BLaER1 treated with 17β-estradiol and CSF1 and Interleukin-3, amounts not matched to agents 10 nM and 100 nM (cell line): ENCODE data around the gene C1orf74.

ENCODE experiments used
- H3K27ac ChIP-seq, 11 experiments: shearing (Covaris generic); formaldehyde crosslinking; 2 replicates each; pipeline ENCODE4 v1.8.1; 2022
- H3K27me3 ChIP-seq, 11 experiments: shearing (Covaris generic); formaldehyde crosslinking; 2 replicates each; pipeline ENCODE4 v1.8.1; 2022
- H3K36me3 ChIP-seq, 11 experiments: shearing (Covaris generic); formaldehyde crosslinking; 2 replicates each; pipeline ENCODE4 v1.8.1; 2022
- H3K4me1 ChIP-seq, 10 experiments: shearing (Covaris generic); formaldehyde crosslinking; 2 replicates each; pipeline ENCODE4 v1.8.1; 2022
- H3K4me2 ChIP-seq, 11 experiments: shearing (Covaris generic); formaldehyde crosslinking; 2 replicates each; pipeline ENCODE4 v1.8.1; 2022
- H3K4me3 ChIP-seq, 10 experiments: shearing (Covaris generic); formaldehyde crosslinking; 2 replicates each; pipeline ENCODE4 v1.8.1; 2022
- H3K9ac ChIP-seq, 11 experiments: shearing (Covaris generic); formaldehyde crosslinking; 2 replicates each; pipeline ENCODE4 v1.8.1; 2022
- H3K9me3 ChIP-seq, 11 experiments: shearing (Covaris generic); formaldehyde crosslinking; replicated peaks in 1 of 11; 2 replicates each; pipeline ENCODE4 v1.8.1; 2022
- H4K20me1 ChIP-seq, 11 experiments: shearing (Covaris generic); formaldehyde crosslinking; 2 replicates each; pipeline ENCODE4 v1.8.1; 2022
- Cebpa-rat ChIP-seq, 11 experiments: shearing (Covaris generic); IDR thresholded peaks; 2 replicates each; pipeline ENCODE4 v1.8.1; 2022

The C1orf74 gene

DNA sequence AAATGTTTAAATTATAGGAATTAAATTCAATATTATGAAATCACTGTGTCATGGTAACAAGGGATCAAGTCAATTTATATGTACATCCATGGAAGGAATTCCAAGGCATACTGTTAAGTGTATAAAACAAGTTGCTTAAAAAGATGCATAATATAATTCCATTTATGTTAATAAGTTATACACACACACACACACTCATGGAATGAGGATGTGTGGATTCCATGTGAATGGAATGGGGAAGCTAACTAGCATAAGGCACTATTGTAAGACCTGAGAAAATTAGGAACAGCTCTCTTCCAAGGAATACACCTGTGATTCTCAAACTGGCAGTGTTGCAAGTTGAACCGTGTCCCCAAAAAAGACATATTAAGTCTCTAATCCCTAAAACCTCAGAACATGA, 46.1 kb downstream of the C1orf74 start:
- no peak overlapping the region for H3K4me3 ChIP-seq
- no peak overlapping the region for H3K27ac ChIP-seq
- no peaks in the 10 kb centered on the region; a peak in 1 of 22 replicates for H3K36me3 ChIP-seq
- peak overlapping the region in 1 of 11 experiments; percentile 42; a peak in 2 of 22 replicates for H3K4me2 ChIP-seq
- no peaks in the 10 kb centered on the region for H4K20me1 ChIP-seq
- peaks cover 7 to 81% (median 16%) of the 10 kb centered on the region in 10 experiments; a peak in 18 of 20 replicates for H3K4me1 ChIP-seq
- H3K9me3 ChIP-seq = no peaks in the 10 kb centered on the region
- no peaks in the 10 kb centered on the region for H3K27me3 ChIP-seq
- H3K9ac ChIP-seq = no peak overlapping the region
- TF ChIP-seq Cebpa-rat (IDR thresholded peaks at IDR 0.05) = no peak

DNA sequence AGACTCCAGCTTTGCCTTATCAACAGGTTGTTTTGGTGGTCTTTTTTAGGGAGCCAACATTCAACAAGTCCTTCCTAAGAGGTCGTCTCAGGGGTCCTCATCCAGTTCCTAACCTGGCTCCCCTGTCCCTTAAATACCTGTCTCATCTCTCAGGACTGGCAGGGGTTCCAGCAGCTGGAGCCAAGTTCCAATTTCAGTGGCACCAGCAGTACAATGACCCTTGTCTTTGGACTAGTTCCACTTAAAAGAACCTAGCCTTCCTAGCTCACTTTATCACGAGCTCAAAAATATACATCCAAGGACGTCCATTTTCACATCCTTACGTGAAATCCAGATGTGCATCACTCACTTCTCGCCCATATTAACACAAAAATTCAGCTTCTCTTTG, 47.2 kb downstream of the C1orf74 start:
- peak overlapping the region in 3 of 11 experiments; percentile 81 to 92 (median 84); a peak in 5 of 22 replicates for H3K4me2 ChIP-seq
- H4K20me1 ChIP-seq = no peaks in the 10 kb centered on the region
- no peak for TF ChIP-seq Cebpa-rat (IDR thresholded peaks at IDR 0.05)
- no peaks in the 10 kb centered on the region for H3K9me3 ChIP-seq
- H3K36me3 ChIP-seq = no peaks in the 10 kb centered on the region; a peak in 1 of 22 replicates
- no peak overlapping the region for H3K4me3 ChIP-seq
- H3K4me1 ChIP-seq = peaks cover 5 to 81% (median 17%) of the 10 kb centered on the region in 10 experiments; a peak in 17 of 20 replicates
- H3K27ac ChIP-seq = peak overlapping the region in 2 of 11 experiments; percentile 10 to 47; a peak in 1 of 22 replicates
- no peak overlapping the region for H3K9ac ChIP-seq
- H3K27me3 ChIP-seq = no peaks in the 10 kb centered on the region

GRCh38 chr1:209736490-209737117, 47.8 kb downstream of the C1orf74 start:
- H3K4me3 ChIP-seq = no peak overlapping the region

DNA sequence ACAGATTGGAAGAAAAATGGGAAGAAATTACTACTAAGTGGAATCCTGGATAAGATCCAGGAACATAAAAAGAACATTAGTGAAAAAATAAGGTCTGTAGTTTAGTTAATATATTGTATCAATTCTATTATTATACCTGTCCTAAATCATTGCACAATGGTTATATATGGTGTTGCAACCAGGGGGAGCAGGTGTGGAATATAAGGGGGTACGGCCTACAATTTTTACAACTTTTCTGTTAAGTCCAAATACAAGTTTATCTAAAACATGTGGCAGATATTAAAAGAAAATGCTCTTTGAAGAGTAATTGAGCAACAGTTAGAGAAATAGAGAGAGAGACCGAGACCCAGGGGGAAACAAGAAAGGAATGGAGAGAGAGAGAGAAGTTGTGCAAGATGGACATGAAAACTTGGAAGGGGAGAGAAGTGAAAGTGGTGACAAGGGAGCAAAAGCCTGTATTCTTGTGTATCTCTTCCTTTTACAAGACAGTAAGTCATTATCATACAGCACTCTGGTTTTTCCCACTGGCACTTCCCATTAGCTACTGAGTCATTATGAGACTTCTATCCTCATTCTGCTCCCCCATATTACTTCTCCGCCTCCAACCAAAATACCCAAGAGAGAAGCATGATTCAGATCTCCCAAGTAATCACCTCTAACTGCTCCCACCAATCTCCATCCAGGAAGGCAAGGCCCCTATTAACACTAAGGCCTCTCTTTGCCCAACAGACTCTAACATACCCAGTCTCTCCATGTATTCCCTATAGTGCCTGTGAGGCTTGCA, 50.8 kb downstream of the C1orf74 start:
- Histone ChIP-seq H3K4me2 (peak overlapping the region in 8 of 11 experiments; percentile 20 to 92 (median 58); a peak in 17 of 22 replicates), H3K4me1 (peaks cover 5 to 82% (median 17%) of the 10 kb centered on the region in 10 experiments; a peak in 17 of 20 replicates)

More at GRCh38 chr1:209736490-209737117, 47.8 kb downstream of the C1orf74 start:
- H3K9ac ChIP-seq = peak overlapping the region in 1 of 11 experiments; percentile 7; a peak in 1 of 22 replicates
- H3K9me3 ChIP-seq = no peaks in the 10 kb centered on the region
- peaks cover 5 to 79% (median 17%) of the 10 kb centered on the region in 10 experiments; a peak in 17 of 20 replicates for H3K4me1 ChIP-seq
- no peaks in the 10 kb centered on the region for H4K20me1 ChIP-seq
- no peaks in the 10 kb centered on the region; a peak in 1 of 22 replicates for H3K36me3 ChIP-seq
- H3K4me2 ChIP-seq = peak overlapping the region in 3 of 11 experiments; percentile 81 to 92 (median 84); a peak in 6 of 22 replicates
- no peak for TF ChIP-seq Cebpa-rat (IDR thresholded peaks at IDR 0.05)
- H3K27me3 ChIP-seq = no peaks in the 10 kb centered on the region
- peak overlapping the region in 2 of 11 experiments; percentile 10 to 47; a peak in 1 of 22 replicates for H3K27ac ChIP-seq

DNA sequence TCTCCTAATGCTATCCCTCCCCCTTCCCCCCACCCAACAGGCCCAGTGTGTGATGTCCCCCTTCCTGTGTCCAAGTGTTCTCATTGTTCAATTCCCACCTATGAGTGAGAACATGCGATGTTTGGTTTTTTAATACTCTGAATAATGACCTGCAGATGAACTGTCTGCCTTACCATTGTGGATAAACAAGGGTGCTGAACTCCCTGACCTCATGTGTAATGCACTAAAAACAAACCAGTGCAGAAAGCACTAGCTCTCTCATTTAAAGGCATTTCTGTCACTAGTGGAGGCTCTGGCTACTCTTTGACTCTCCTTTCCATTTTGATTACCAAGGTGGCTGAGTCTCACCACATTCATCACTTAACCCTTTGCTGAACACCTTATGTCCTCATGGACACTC, 51.6 kb downstream of the C1orf74 start:
- Histone ChIP-seq H3K4me2 (peak overlapping the region in 6 of 11 experiments; percentile 31 to 92 (median 71); a peak in 10 of 22 replicates), H3K27ac (peak overlapping the region in 3 of 11 experiments; percentile 13 to 66 (median 60); a peak in 5 of 22 replicates), H3K4me1 (peaks cover 5 to 76% (median 17%) of the 10 kb centered on the region in 10 experiments; a peak in 17 of 20 replicates), H3K9ac (no peak overlapping the region), H3K36me3 (no peaks in the 10 kb centered on the region; a peak in 1 of 22 replicates), H3K4me3 (no peak overlapping the region), H3K9me3 (peaks cover 0 to 13% (median 0%) of the 10 kb centered on the region in 11 experiments; a peak in 4 of 22 replicates), H4K20me1 (no peaks in the 10 kb centered on the region), H3K27me3 (0 out of 22 replicates have a peak, but pooled peaks cover 0 to 1% (median 0%) of the 10 kb centered on the region in 11 experiments)
- no peak for TF ChIP-seq Cebpa-rat (IDR thresholded peaks at IDR 0.05)

More for the DNA sequence above, 50.8 kb downstream of the C1orf74 start:
- Histone ChIP-seq H3K4me3 (no peak overlapping the region), H3K9ac (no peak overlapping the region), H3K36me3 (no peaks in the 10 kb centered on the region; a peak in 1 of 22 replicates), H3K27ac (peak overlapping the region in 5 of 11 experiments; percentile 13 to 66 (median 45); a peak in 8 of 22 replicates), H4K20me1 (no peaks in the 10 kb centered on the region), H3K9me3 (peaks cover 0 to 13% (median 0%) of the 10 kb centered on the region in 11 experiments; a peak in 4 of 22 replicates), H3K27me3 (no peaks in the 10 kb centered on the region)
- peak in 7 of 11 experiments; percentile 24 to 85 (median 63); a peak in 9 of 22 replicates for TF ChIP-seq Cebpa-rat (IDR thresholded peaks at IDR 0.05)

DNA sequence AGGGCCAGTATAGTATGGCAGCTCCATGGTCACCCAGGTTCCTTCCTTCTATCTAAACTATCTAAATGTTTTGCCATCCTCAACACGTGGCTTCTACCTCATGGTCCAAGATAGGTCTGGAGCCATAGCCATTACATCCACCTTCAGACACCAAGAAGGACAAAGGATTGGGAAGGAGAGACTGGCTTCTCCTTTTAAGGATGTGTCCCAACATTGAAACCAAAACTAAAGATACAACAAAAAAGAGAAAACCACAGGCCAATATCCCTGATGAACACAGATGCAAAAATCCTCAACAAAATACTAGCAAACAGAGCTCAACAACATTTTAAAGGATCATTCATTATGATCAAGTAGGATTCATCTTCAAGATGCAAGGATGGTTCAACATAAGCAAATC, 54.9 kb downstream of the C1orf74 start:
- 0 out of 22 replicates have a peak, but pooled peaks cover 0 to 3% (median 0%) of the 10 kb centered on the region in 11 experiments for H3K27me3 ChIP-seq
- H3K4me3 ChIP-seq = no peak overlapping the region
- no peaks in the 10 kb centered on the region for H3K36me3 ChIP-seq
- peaks cover 0 to 13% (median 0%) of the 10 kb centered on the region in 11 experiments; a peak in 4 of 22 replicates for H3K9me3 ChIP-seq
- TF ChIP-seq Cebpa-rat (IDR thresholded peaks at IDR 0.05) = no peak
- no peaks in the 10 kb centered on the region for H4K20me1 ChIP-seq
- no peak overlapping the region for H3K9ac ChIP-seq
- H3K4me1 ChIP-seq = peaks cover 4 to 43% (median 16%) of the 10 kb centered on the region in 10 experiments; a peak in 17 of 20 replicates
- H3K4me2 ChIP-seq = peak overlapping the region in 3 of 11 experiments; percentile 6 to 25 (median 23); a peak in 5 of 22 replicates
- no peak overlapping the region for H3K27ac ChIP-seq
